Subcutaneous adipose tissue (tissue), 4 donors: ENCODE measurements around the gene ATXN1. TPM values are rescaled to one million over a fixed set of nuclear protein-coding genes. Genes with fewer than 3 reads are reported as not detected.

Source experiments
- CTCF ChIP-seq: fragments of 450-650 bp; IDR thresholded peaks from one replicate; pipeline ENCODE4 v1.5.1; 2016; ENCODE audit warnings: low read depth, mild to moderate bottlenecking, control low read depth, antibody characterized with exemption, moderate library complexity
- total RNA-seq, 4 donors: library from RNA; depleted of rRNA; stranded (reverse); fragments of >200 nt; gene quantifications; one replicate each; pipeline ENCODE4 v1.1.0, GENCODE V29; 2016

ATXN1 gene
- total RNA-seq, 4 donors from 2014 or later = 27.1 to 35.6 (median 35.1) TPM

GRCh38 chr6:16322666-16323312 lies 438.5 kb downstream of the ATXN1 start:
- TF ChIP-seq CTCF = no peak

GRCh38 chr6:16321826-16322225 lies 439.4 kb downstream of the ATXN1 start:
- no peak for TF ChIP-seq CTCF

GRCh38 chr6:16321341-16321710 lies 439.9 kb downstream of the ATXN1 start:
- TF ChIP-seq CTCF = no peak

- TF ChIP-seq CTCF = no peak
Observed at GRCh38 chr6:16320533-16321340, 440.5 kb downstream of the ATXN1 start.

- TF ChIP-seq CTCF = no peak
Observed at GRCh38 chr6:16319813-16320532, 441.3 kb downstream of the ATXN1 start.

- TF ChIP-seq CTCF = no peak
Observed at GRCh38 chr6:16318953-16319720, 442.1 kb downstream of the ATXN1 start.

GRCh38 chr6:16318538-16318937 lies 442.7 kb downstream of the ATXN1 start:
- TF ChIP-seq CTCF = no peak
